Superior temporal gyrus (tissue), 1 donor: Measurements from ENCODE around the gene IDH3B.
"Not testable (repeated sequence)": the region's sequence is repeated elsewhere in the genome, so short reads cannot be mapped to it uniquely, and the experiment has no call there.

Source experiments
- DNase-seq: peaks from one replicate; pipeline ENCODE4 v3.0.0-alpha.2; 2016; ENCODE audit errors: extremely low spot score

IDH3B gene

DNA sequence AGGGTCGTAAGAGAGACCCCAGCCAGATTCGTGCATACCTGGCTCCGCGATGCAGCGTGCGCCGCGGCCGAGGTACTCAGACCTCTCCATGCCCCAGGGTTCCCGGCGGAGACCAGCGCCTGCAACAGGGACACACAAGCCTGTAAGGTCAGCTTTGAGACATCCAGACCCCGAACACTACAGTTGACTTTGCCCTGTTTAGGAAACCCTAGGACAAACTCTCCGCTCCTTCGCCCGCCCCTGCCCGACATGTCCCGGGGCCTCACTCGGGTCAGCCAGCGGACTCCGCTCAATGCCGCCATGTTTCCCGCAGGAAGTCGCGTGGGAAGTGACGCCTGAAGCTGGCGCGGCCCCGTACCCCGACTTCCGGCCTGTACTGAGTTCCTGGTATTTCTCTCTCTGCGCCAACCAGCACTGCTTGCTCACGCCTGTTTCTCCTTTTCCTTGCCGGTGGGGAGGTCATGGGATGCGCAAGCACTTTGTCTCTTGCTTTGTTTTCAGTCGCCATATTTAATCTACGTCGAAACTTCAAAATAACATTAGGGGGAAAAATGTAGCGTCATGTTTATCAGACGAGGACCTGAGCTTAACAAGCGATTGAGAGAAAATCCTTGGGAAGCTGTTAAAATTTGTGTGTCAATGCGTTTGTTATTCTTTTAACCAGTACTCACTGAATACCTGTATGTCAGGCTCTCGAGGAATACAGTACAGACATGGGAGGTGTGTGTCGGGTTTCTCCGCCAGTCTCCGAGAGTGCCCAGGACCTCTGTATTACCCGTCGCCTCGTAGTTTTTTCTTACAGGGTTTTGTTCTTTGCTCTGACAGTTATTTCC, at the start of gene IDH3B:
Gene IDH3B (minus strand): TSS at position 330 of the 833 bp plus-strand sequence. CDS start 28 bp downstream, at position 302.
- peak; percentile 97 for DNase-seq

- no peak for DNase-seq
Observed at GRCh38 chr20:2713285-2713684, 49.3 kb upstream of the IDH3B start.

- no peak for DNase-seq
Observed at GRCh38 chr20:2709205-2709981, 45.4 kb upstream of the IDH3B start.

DNA sequence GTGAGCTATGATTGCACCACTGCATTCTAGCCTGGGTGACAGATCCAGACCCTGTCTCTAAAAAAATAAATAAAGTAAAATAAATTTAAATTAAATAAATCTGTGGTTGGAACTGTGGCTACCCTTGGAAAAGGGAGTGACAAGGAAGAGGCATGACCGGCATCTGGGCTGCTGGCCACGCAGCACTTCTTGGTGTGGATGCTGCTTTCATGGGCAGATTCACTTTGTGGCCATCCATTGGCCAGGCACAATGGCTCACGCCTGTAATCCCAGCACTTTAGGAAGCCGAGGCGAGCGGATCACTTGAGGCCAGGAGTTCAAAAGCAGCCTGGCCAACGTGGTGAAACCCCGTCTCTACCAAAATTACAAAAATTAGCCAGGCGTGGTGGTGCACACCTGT, 44.6 kb upstream of the IDH3B start:
- no peak for DNase-seq

DNA sequence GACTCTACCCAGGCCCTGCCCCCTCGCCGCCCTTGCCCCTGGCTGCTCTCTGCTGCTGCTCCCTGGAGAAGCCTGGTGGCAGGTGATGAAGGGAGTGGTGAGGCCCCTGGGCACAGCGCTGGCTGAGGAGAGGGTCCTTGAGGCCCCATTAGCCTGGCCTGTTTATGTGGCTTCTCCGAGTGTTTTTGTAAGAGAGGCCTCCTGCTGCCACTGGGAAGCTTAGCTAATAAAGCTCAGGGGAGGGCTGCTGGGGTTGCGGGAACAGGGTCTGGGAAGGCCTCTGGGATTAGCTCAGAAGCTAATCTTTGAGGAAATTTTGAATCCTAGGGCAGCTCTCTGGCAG, 44.0 kb upstream of the IDH3B start:
- no peak for DNase-seq

- DNase-seq, result no peak
Observed at GRCh38 chr20:2707353-2708072, 43.5 kb upstream of the IDH3B start.

DNA sequence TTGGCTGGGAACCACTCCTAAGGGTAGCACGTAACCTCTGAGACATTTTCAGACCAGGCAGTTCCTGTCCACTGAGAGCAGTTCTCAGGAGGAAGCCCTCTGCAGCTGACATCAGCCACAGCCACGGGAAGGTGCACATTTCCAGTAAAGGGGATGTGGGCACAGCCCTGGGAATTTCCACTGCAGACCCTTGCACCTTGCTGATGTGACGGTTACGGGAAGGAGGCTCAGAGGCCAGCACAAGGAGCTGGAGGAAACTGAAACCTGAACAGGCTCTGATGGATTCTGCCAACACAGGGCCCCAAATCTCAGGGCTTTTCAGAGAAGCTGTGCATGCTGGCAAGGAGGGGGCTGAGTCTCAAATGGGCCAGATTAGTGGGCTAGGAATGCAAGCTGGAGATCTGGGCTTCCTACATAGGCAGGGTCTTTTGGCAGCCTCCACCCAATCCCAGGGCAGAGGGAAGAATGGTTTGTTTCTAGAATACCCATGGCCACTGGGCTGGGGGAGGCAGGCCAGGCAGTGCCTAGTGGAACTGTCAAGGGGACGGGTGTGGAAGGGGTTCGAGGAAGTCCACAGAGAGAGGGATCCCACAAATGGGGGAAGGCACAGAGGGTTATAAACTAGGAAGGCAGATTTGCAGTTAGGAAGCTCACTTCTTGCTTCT, 42.8 kb upstream of the IDH3B start:
- no peak for DNase-seq

GRCh38 chr20:2705931-2706645, 42.1 kb upstream of the IDH3B start:
- DNase-seq, result no peak

DNA sequence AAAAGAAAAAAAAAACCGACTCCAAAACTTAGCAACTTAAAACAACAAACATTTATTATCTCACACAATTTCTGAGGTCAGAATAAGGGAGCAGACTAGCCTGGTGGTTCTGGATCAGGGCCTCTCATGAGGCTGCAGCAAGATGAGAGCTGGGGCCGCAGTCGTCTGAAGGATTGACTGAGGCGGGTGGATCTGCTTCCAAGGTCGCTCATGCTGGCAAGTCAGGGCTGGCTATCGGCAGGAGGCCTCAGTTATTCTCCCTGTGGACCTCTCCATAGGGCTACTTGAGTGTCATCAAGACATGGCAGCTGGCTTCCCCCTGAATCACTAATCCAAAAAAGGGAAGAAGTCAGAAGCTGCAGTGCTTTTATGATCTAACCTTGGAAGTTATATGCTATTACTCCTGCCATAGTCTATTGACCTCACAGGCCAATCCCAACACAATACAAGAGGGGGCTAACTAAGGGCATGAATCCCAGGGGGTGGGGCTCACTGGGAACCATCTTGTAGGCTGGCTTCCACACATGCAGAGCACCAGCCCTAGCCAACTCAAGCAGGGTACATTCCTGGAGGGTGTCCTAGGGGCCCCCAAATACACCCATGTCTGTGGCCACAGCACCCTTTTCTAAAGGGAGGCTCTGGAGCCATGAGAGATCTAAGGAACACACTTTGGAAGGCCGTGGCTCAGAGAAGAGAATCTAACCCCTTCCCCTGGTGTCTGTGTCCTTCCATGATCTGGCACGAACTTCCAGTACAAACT, 39.9 kb upstream of the IDH3B start:
- DNase-seq, result no peak

DNA sequence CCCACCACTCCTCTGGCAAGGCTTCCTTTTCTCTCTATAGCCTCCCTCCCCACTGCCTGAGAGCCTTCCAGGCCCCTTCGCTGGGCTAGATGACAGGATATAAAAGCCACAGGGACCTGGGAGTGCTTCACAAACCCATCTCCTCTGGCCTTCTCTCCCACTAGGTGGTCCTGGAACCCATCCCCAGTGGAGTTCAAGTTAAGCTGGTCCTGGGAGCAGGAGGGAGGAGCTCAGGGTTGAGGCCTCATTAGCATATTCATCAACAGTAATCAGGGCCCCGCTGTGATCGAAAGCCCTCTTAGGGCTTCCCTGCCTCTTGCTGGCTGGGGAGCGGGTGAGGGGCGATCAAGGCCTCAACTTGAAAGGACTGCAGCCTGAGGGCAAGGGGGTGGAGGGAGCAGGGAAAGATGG, 37.7 kb upstream of the IDH3B start:
- no peak for DNase-seq

GRCh38 chr20:2700913-2701620, 37.1 kb upstream of the IDH3B start:
- peak; percentile 37 for DNase-seq

- DNase-seq, result no peak
Observed at GRCh38 chr20:2699775-2700413, 35.9 kb upstream of the IDH3B start.

- no peak for DNase-seq
Observed at GRCh38 chr20:2698912-2699311, 34.9 kb upstream of the IDH3B start.

DNA sequence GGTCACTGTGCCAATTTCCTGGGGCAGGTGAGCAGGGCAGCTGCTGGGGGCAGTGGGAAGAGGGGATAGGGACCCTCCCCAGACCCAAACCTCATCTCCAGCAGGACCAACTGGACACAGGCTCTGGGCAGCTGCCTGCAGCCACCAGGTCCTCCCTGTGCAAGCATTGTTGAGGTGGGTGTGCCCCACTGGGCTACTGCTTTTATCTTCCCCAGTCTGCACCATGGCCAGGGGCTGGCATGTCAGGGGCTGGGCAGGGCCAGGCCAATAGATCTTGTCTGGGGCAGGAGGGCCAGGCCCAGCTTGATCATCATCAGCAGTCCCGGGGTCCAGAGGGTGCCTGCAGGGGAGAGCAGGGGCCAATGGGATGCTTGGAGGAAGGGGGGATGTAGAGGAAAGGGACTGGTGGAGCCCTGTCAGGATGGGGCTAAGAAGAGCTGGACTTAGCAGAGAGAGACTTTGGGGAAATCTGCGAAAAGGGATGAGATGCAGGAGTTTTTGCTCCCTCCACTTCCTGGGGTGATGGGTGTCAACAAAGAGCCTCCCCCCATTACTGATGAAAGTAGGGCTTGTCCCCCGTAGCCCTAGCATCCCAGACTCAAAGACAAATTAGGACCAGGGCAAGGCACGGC, 34.3 kb upstream of the IDH3B start:
- no peak for DNase-seq

- no peak for DNase-seq
Observed at GRCh38 chr20:2697768-2698167, 33.8 kb upstream of the IDH3B start.

- no peak for DNase-seq
Observed at GRCh38 chr20:2696646-2697045, 32.6 kb upstream of the IDH3B start.

DNA sequence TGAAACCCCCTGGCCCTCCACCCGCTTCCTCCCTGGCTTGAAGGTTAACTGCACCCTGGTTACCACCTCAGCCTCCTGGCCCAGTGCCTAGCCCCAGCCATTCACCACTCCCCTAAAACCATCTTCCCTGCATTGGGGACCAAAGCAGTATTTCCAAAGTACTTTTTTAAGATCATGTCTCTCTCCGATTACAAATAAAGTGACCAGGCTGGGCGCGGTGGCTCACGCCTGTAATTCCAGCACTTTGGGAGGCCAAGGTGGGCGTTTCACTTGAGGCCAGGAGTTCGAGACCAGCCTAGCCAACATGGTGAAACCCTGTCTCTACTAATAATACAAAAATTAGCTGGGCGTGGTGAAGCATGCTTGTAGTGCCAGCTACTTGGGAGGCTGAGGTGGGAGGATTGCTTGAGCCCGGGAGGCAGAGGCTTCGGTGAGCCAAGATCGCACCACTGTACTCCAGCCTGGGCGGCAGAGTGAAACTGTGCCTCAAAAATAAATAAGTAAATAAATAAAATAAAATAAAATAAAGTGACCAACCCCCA, 32.0 kb upstream of the IDH3B start:
- DNase-seq, result not testable (repeated sequence)

DNA sequence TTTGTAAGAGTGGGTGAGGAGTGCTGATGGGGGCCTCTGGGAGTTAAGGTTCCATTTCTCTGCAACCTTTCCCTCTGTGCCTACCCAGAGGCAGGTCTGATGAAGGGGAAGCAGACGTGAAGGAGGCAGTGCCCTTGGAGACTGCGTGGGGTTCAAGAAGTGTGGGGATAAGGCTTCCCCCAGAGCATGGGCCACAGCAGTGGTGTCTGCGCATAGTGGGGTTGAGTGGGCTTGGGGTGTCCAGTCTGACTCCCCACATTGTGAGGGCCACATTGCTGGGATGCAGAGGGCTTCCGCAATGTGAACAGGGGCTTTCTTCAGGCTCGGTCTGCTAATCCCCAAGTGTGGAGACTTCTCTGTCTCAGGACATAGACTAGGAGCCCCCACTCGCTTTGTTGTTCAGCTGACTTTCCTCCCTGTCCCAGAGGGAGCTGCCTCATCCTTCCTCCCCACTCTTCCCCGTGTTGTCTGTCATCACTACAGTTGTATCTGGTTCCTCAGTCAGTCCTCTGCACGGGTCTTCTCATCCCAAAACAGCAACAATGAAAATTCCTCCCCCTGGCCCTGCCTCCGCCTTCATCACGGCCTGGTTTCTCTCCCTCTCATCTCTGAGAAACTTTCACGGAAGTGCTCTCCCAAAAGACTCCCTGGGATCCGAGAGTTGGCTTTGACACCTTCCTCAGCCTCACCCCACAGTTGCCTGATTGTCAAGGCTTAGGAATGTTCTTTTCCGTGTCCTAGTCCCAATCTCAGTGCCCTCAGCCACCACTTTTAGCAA, 31.4 kb upstream of the IDH3B start:
- no peak for DNase-seq
